Activated T-cell treated with anti-CD3 and anti-CD28 coated beads, Interleukin-2, amount 50 U/mL, for 72 hours (primary cell): ENCODE results near the gene B3GNT5. TPM values are rescaled to one million over a fixed set of nuclear protein-coding genes. Genes with fewer than 3 reads are reported as not detected.

Experiments
- ATAC-seq, 2 donors: fragments of 150-1000 bp; cut with Tn5 transposase; replicated peaks in 1 of 2; 2 replicates each; pipeline ENCODE4 v1.10.0; 2021; ENCODE audit warnings: moderate library complexity in 2 of 2, mild to moderate bottlenecking in 1 of 2
- DNase-seq, 2 donors: peaks; one replicate each; pipeline ENCODE4 v3.0.0; 2021 to 2022; ENCODE audit warnings: mixed read lengths in 1 of 2
- H3K27ac Mint-ChIP-seq: one replicate; pipeline ENCODE4 v1.8.0; 2022; ENCODE audit warnings: mild to moderate bottlenecking, moderate library complexity, mixed read lengths
- H3K27me3 Mint-ChIP-seq: one replicate; pipeline ENCODE4 v1.8.0; 2022; ENCODE audit warnings: low read depth, mixed read lengths
- H3K36me3 Mint-ChIP-seq, 2 donors: one replicate each; pipeline ENCODE4 v1.8.0; 2022; ENCODE audit warnings: mixed read lengths in 2 of 2, mild to moderate bottlenecking in 1 of 2; ENCODE audit not compliant: insufficient read depth in 2 of 2
- H3K4me1 Mint-ChIP-seq: one replicate; pipeline ENCODE4 v1.8.0; 2022; ENCODE audit warnings: low read depth, mixed read lengths
- H3K4me3 Mint-ChIP-seq, 2 donors: one replicate each; pipeline ENCODE4 v1.8.0; 2022; ENCODE audit warnings: mild to moderate bottlenecking in 2 of 2, mixed read lengths in 2 of 2, moderate library complexity in 2 of 2
- H3K9me3 Mint-ChIP-seq, 2 donors: one replicate each; pipeline ENCODE4 v1.8.0; 2022; ENCODE audit warnings: mixed read lengths in 2 of 2
- total RNA-seq, 2 donors: library from RNA; stranded (reverse); gene quantifications; one replicate each; pipeline ENCODE4 v1.2.3, GENCODE V29; 2022

Gene B3GNT5
- total RNA-seq, 2 donors from 2014 or later, result 14.4 to 17.3 TPM

DNA sequence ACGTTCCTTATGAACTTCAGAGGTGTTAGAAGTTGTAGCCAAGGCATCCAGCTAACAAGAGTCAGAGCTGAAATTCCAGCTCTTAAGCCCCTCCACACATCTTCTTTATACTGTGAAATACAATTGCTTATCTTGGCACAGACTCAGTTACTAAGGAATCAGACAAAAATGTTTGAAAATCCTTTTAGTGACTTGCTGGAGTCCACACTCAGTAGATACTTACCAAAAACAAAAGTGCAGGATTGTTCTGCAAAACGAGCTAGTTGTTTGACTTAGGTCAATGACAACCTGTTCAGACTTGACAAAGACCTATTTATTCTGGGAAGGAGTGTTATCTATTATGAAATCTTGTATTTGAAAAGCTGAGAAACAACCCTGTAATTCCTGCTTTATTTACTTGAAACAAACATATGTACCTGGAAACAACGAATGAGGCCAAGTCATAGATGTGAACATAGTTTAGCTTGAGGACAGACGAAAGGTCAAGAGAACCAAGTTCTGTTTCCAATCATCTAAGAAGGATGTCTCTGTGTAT, 38.5 kb downstream of the B3GNT5 start:
- ATAC-seq, result no peak
- peaks cover 0 to 7% of the 10 kb centered on the region in 2 donors for H3K36me3 Mint-ChIP-seq
- peaks cover 13% of the 10 kb centered on the region for H3K4me1 Mint-ChIP-seq
- DNase-seq, result no peak
- H3K27me3 Mint-ChIP-seq, result no peaks in the 10 kb centered on the region
- no peak overlapping the region for H3K27ac Mint-ChIP-seq
- no peaks in the 10 kb centered on the region for H3K9me3 Mint-ChIP-seq
- no peak overlapping the region for H3K4me3 Mint-ChIP-seq

DNA sequence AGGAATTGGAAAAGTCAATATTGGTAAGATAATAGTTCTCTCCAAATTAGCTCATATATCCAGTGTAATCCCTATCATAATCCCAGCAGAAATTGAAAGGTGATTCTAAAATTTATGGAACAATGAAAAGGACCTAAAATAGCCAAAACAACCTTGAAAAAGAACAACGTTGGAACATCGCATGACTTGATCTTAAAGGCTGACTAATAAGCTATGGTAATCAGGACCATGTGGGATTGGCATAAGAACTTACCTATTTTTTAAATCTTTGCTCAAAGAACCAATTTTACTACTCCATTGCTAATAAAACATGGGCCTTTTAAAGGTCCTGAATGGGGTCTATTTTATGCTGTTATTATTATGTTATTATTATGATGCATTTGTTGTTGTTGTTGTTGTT, 40.9 kb downstream of the B3GNT5 start:
- peaks cover 0 to 9% of the 10 kb centered on the region in 2 donors for H3K36me3 Mint-ChIP-seq
- no peaks in the 10 kb centered on the region for H3K4me1 Mint-ChIP-seq
- no peaks in the 10 kb centered on the region for H3K9me3 Mint-ChIP-seq
- no peak for DNase-seq
- H3K27ac Mint-ChIP-seq, result no peak overlapping the region
- no peaks in the 10 kb centered on the region for H3K27me3 Mint-ChIP-seq
- no peak for ATAC-seq
- H3K4me3 Mint-ChIP-seq, result no peak overlapping the region

DNA sequence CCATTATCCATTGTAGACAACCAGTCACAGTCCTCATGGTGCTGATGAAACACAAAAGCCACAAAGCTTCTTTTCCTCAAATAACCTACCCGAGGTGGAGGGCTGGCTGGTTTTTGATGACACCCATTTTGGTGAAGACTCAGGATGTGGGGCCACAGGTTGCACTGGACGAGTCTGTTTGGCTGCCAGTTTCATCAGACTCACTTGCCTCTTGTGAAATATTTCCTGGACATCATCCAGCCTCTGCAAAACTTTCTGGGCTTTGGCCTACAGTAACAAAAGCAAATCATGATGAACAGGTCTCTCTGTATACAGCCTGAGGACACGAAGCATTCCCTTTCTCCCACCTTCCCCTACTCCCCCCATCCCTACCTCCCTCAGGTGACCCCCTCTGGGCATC, 42.2 kb downstream of the B3GNT5 start:
- ATAC-seq, result no peak
- DNase-seq, result no peak
- H3K27me3 Mint-ChIP-seq, result no peaks in the 10 kb centered on the region
- H3K27ac Mint-ChIP-seq, result peak overlapping the region; percentile 25
- peaks cover 0 to 9% of the 10 kb centered on the region in 2 donors for H3K36me3 Mint-ChIP-seq
- no peak overlapping the region for H3K4me3 Mint-ChIP-seq
- H3K4me1 Mint-ChIP-seq, result no peaks in the 10 kb centered on the region
- H3K9me3 Mint-ChIP-seq, result no peaks in the 10 kb centered on the region

DNA sequence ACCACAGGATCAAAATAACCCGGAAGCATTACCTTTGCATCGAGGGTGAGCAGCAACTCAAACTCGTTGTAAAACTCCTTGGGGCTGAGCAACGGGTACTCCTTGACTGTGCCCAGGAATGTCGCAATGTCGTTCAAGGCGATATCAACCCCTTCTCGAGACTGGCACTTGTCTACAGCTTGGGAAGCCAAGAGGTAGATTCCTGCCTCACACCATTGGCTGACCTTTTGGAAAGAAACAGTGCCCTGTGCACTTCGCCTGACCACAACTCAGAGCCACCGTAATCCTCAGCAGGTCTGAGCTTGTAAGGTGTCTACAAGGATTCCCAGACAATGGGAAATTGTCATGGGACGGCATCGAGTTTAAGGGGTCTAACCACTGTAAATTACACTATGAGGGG, 43.9 kb downstream of the B3GNT5 start:
- Mint-ChIP-seq H3K4me1 (no peaks in the 10 kb centered on the region), H3K36me3 (peaks cover 2 to 9% of the 10 kb centered on the region in 2 donors), H3K9me3 (no peaks in the 10 kb centered on the region), H3K27ac (no peak overlapping the region), H3K27me3 (no peaks in the 10 kb centered on the region), H3K4me3 (no peak overlapping the region)
- ATAC-seq (no peak), DNase-seq (no peak)

DNA sequence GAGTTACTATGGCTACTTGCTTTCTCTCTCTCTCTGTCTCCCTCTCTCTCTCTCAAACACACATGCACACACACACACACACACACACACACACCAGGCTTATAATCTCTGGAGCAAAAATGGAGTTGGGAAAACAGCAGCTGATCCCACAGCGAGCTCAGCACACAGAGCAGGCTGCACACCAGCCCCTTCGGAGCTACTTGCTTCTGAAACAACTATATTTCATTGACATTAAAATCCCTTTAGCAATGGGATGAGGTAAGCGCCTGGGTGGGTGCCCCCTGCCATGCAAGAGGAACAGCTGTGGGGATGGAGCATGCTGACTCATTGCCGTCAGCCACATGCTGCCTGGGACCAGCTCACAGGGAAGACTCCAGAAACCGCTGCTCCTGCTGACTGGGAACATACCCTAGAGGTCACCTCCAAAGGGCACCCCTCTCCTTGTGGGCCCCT, 45.7 kb downstream of the B3GNT5 start:
- ATAC-seq, result no peak
- no peaks in the 10 kb centered on the region for H3K27me3 Mint-ChIP-seq
- H3K9me3 Mint-ChIP-seq, result no peaks in the 10 kb centered on the region
- no peaks in the 10 kb centered on the region for H3K4me1 Mint-ChIP-seq
- H3K27ac Mint-ChIP-seq, result no peak overlapping the region
- H3K36me3 Mint-ChIP-seq, result peaks cover 2 to 7% of the 10 kb centered on the region in 2 donors
- DNase-seq, result no peak
- no peak overlapping the region for H3K4me3 Mint-ChIP-seq

DNA sequence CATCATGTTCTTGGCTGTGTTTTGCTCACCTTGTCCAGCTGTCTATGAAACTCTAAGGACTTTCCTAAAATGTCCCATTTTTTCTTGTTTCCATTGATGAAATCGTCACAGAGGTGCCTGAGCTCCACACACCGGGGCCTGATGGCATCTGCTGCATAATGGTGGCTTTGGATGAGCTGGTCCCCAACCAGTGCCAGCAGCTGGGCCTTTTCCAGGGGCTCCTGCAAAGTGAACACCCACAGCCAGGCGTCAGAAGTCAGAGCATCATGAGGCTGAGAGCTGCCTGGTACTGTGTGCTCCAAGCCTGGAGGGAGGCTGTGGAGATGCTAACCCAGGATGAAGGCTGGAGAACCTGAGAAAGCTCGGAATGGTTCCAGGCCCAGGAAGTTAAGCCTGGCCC, 46.9 kb downstream of the B3GNT5 start:
- no peaks in the 10 kb centered on the region for H3K27me3 Mint-ChIP-seq
- no peak overlapping the region for H3K4me3 Mint-ChIP-seq
- DNase-seq (no peak), ATAC-seq (no peak)
- H3K36me3 Mint-ChIP-seq, result peaks cover 2 to 7% of the 10 kb centered on the region in 2 donors
- H3K9me3 Mint-ChIP-seq, result no peaks in the 10 kb centered on the region
- no peak overlapping the region for H3K27ac Mint-ChIP-seq
- H3K4me1 Mint-ChIP-seq, result no peaks in the 10 kb centered on the region

DNA sequence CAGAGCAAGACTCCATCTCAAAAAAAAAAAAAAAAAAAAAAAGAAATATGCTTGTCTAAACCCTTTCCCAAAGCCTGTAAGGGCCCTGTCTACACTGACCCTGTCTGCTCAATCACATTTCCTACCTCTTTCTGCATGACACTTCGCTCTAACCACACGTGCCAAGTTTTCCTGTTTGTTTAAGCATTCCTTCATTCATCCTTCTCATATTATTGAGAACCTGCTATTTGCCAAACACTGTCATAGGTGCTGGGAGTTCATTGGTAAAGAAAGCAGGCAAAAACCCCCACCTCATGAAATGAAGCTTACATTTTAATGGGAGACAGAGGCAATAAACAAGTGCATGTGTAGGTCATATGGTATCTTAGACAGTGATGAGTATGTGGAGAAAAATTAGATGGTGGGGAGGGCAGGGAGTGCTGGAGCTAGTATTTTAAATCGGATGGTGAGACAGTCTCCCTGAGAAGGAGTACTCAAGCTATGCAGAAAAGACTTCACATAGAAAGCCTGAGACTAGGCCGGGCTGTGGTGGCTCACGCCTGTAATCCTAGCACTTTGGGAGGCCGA, 48.0 kb downstream of the B3GNT5 start:
- peaks cover 1% of the 10 kb centered on the region for H3K4me1 Mint-ChIP-seq
- no peak overlapping the region for H3K27ac Mint-ChIP-seq
- no peak overlapping the region for H3K4me3 Mint-ChIP-seq
- ATAC-seq (no peak), DNase-seq (no peak)
- peaks cover 2 to 7% of the 10 kb centered on the region in 2 donors for H3K36me3 Mint-ChIP-seq
- no peaks in the 10 kb centered on the region for H3K9me3 Mint-ChIP-seq
- no peaks in the 10 kb centered on the region for H3K27me3 Mint-ChIP-seq

DNA sequence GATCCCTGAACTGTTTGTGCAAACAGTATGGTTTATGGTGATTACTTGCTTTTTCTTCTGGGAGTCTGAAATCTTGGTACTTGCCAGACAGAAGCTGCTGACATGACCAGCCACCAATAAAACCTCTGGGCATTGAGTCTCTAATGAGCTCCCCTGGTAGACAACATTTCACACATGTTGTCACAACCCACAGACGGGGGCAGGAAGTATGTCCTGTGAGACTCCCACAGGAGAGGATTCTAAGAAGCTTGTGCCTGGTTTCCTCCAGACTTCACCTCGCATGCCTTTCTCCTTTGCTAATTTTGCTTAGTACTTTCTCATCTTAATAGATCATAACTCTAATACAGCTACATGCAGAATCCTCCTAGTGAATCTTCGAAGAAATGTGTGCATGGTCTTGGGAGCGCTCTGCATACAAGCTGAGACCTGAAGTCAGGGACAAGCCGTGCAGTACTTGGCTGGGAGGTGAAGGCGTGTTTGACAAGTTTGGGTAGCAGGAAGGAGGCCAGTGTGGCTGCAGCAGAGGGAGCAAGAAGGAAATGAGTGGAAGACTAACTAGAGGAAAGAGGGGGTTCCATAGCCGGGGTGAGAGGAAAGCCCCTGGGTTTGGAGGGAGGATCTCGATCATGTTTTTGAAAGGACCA, 49.0 kb downstream of the B3GNT5 start:
- ATAC-seq (no peak), DNase-seq (no peak)
- Mint-ChIP-seq H3K36me3 (peaks cover 0 to 2% of the 10 kb centered on the region in 2 donors), H3K4me1 (peaks cover 11% of the 10 kb centered on the region), H3K27ac (no peak overlapping the region), H3K27me3 (no peaks in the 10 kb centered on the region), H3K9me3 (no peaks in the 10 kb centered on the region), H3K4me3 (no peak overlapping the region)

DNA sequence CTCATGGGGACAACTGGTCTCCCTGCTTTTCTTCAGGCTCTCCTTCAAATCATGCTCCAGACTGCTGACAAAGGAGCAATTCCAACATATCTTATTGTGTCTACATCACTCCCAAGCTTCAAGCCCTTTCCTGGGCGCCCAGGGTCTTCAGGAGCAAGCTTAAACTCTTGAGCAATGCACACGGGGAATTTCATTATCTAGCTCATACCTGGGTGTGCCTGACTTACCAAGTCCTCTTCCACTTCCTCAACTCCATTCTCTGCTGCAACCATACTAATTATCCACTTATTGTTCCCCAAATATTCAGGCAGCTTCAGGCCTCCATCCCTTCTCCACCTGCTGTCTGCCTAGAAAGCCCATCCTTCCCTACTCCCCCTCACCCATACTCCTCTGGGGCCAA, 50.6 kb downstream of the B3GNT5 start:
- no peak for ATAC-seq
- no peak overlapping the region for H3K27ac Mint-ChIP-seq
- peaks cover 0 to 2% of the 10 kb centered on the region in 2 donors for H3K36me3 Mint-ChIP-seq
- H3K4me3 Mint-ChIP-seq, result no peak overlapping the region
- no peaks in the 10 kb centered on the region for H3K9me3 Mint-ChIP-seq
- no peaks in the 10 kb centered on the region for H3K27me3 Mint-ChIP-seq
- H3K4me1 Mint-ChIP-seq, result peaks cover 23% of the 10 kb centered on the region
- DNase-seq, result no peak

DNA sequence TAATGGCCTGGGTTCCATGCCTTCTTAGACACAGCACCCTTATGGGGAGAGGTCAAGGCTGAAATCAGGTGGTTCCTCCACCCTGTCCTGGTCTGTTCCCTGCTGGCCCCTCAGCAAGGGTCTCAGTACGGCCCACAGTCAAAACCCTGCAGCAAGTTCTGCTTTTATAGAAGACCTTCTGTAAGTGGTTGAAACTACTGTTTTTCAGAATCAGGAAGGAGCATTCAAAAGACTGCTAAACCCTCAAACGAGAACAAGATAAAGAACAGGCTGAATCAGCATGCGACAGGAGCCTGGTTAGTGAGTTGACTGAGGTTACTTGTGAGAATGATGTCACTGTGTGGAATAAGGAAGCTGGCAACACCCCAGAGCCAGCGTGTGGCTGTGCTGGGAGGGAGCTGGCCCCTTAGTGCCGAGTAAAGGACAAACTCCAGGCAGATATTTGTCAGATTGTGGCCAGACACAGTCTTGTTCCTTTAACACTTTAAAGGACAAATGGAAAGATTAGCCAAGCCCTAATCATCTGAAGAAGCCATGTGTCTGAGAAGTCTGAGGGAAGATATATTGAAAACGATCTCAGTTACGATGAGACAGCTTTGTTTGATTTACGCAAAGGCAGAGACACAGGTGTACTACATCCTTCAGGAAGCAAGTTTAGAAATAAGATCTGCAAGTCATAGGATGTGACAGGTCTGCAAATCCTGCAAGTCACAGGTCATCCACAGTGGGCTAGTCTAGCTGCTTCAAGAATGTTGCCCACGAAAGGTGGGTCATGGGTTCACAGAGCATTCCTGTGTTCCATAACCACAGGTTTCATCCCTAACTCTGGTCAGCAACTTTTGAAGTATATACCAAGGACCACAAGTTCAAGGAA, 54.0 kb downstream of the B3GNT5 start:
- H3K4me3 Mint-ChIP-seq, result peak overlapping the region; percentile 46 to 56
- H3K36me3 Mint-ChIP-seq, result no peaks in the 10 kb centered on the region
- DNase-seq (peak; percentile 51 to 53), ATAC-seq (peak; percentile 97 to 99)
- peak overlapping the region; percentile 15 for H3K27ac Mint-ChIP-seq
- H3K27me3 Mint-ChIP-seq, result no peaks in the 10 kb centered on the region
- H3K4me1 Mint-ChIP-seq, result peaks cover 23% of the 10 kb centered on the region
- H3K9me3 Mint-ChIP-seq, result no peaks in the 10 kb centered on the region

DNA sequence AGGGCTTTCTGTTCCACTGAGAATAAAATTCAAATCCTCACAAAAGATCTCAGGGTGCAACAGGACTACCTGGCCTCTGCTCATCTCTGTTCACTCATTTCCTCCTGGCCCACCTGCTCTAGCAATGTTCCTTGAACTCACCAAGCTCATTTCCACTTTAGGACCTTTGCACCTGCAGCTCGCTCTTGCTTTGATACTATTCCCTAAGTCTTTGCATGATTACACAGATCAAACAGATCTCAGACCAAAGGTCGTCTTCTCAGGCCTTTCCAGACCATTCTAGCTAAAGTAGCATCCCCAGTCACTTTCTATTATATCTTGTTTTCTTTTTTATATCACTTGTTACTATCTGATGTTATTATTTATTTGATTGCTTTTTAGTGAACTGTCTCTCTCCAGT, 54.7 kb downstream of the B3GNT5 start:
- H3K36me3 Mint-ChIP-seq, result no peaks in the 10 kb centered on the region
- no peak for ATAC-seq
- no peak for DNase-seq
- H3K9me3 Mint-ChIP-seq, result no peaks in the 10 kb centered on the region
- H3K4me3 Mint-ChIP-seq, result no peak overlapping the region
- peaks cover 23% of the 10 kb centered on the region for H3K4me1 Mint-ChIP-seq
- H3K27me3 Mint-ChIP-seq, result no peaks in the 10 kb centered on the region
- no peak overlapping the region for H3K27ac Mint-ChIP-seq

DNA sequence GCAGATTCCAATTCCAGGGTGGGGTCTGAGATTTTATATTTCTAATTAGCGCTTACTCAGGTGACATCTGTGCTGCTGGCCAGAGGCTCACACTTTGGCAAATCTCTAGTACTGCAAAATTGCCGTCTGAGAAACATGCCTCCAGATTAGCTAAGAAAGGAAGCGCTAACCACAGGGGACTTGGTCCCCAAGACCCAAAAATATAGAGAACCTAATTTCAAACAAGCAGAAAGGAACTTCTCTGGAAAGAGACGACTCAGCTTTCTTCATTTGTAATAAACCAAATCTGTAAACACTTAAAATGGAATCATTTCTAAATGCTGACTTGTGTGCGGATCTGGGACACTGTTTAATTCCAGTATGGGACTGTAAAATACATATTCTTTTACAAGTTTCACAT, 55.7 kb downstream of the B3GNT5 start:
- Mint-ChIP-seq H3K4me3 (no peak overlapping the region), H3K27ac (no peak overlapping the region), H3K9me3 (no peaks in the 10 kb centered on the region), H3K27me3 (no peaks in the 10 kb centered on the region), H3K36me3 (no peaks in the 10 kb centered on the region), H3K4me1 (peaks cover 29% of the 10 kb centered on the region)
- no peak for DNase-seq
- no peak for ATAC-seq

DNA sequence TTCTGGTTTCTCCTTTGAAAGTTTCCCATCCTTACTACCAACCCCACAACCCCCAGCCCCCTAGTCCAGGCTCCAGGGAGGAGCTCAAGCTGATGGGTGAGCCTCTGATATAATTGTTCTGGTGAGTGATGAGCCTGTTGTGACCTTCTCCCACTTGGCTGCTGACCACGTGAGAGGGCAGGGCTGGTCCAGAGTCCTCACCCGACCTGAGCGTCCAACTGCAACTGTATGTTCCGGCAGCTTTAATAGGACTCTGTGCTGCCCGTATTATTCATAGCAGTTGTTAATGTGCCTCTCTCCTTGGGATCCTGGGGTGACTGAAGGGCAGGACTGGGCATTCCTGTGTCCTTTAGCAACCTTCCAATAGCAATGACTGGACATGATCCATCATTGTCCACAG, 56.2 kb downstream of the B3GNT5 start:
- Mint-ChIP-seq H3K27ac (no peak overlapping the region), H3K4me3 (no peak overlapping the region), H3K4me1 (peaks cover 34% of the 10 kb centered on the region), H3K27me3 (no peaks in the 10 kb centered on the region), H3K36me3 (no peaks in the 10 kb centered on the region), H3K9me3 (no peaks in the 10 kb centered on the region)
- no peak for ATAC-seq
- DNase-seq, result no peak
